ENCODE measurements around the gene EPB42.

Gene EPB42

DNA sequence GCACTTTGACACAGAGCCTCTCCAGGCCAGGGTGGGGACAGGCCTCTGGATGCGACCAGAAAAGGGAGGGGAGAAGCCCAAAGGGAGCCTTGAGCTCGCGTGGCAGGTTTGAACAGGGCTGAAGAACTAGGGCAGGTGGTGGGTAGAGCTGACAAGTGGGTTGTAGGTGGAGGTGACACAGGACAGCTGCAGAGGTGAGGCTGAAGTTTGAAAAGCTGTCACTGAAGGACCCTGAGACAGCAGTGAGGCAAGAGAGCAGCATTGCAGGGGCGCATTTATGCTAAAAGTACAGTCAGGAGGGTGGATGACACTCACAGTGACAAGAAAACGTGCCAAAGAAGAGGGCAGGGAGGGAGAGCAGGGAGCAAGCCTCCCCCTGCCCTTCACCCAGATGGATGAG is 21.8 kb upstream of the EPB42 start:
- Histone ChIP-seq H3F3A (ENCODE audit: insufficient read depth, low read length) (no peaks in the 10 kb centered on the region), H3K4me2 (ENCODE audit: low read length) (no peak overlapping the region), H3K27ac (ENCODE audit: low read depth, low read length, poor library complexity, severe bottlenecking) (no peak overlapping the region), H3K79me2 (ENCODE audit: insufficient read depth, low read length) (no peaks in the 10 kb centered on the region), H2AFZ (ENCODE audit: low read length) (no peak overlapping the region), H3K4me3 (ENCODE audit: low read depth, low read length, poor library complexity, severe bottlenecking) (no peak overlapping the region), H3K4me1 (ENCODE audit: insufficient read depth, low read length, severe bottlenecking) (no peaks in the 10 kb centered on the region), H3K36me3 (ENCODE audit: insufficient read depth, low read length) (no peaks in the 10 kb centered on the region), H3K9me2 (ENCODE audit: low read depth, low read length) (no peaks in the 10 kb centered on the region), H3K27me3 (ENCODE audit: insufficient read depth, low read length) (peaks cover 9% of the 10 kb centered on the region), H4K20me1 (ENCODE audit: insufficient read depth, low read length) (no peaks in the 10 kb centered on the region), H3K9ac (ENCODE audit: low read length) (no peak overlapping the region), H3K9me3 (ENCODE audit: low read length) (no peaks in the 10 kb centered on the region)
- TF ChIP-seq, protein P1, sequence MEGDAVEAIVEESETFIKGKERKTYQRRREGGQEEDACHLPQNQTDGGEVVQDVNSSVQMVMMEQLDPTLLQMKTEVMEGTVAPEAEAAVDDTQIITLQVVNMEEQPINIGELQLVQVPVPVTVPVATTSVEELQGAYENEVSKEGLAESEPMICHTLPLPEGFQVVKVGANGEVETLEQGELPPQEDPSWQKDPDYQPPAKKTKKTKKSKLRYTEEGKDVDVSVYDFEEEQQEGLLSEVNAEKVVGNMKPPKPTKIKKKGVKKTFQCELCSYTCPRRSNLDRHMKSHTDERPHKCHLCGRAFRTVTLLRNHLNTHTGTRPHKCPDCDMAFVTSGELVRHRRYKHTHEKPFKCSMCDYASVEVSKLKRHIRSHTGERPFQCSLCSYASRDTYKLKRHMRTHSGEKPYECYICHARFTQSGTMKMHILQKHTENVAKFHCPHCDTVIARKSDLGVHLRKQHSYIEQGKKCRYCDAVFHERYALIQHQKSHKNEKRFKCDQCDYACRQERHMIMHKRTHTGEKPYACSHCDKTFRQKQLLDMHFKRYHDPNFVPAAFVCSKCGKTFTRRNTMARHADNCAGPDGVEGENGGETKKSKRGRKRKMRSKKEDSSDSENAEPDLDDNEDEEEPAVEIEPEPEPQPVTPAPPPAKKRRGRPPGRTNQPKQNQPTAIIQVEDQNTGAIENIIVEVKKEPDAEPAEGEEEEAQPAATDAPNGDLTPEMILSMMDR (IDR thresholded peaks at IDR 0.05; ENCODE audit: low read length) = no peak
- no peak for TF ChIP-seq EZH2 (IDR thresholded peaks at IDR 0.05; ENCODE audit: borderline replicate concordance, low read length)

DNA sequence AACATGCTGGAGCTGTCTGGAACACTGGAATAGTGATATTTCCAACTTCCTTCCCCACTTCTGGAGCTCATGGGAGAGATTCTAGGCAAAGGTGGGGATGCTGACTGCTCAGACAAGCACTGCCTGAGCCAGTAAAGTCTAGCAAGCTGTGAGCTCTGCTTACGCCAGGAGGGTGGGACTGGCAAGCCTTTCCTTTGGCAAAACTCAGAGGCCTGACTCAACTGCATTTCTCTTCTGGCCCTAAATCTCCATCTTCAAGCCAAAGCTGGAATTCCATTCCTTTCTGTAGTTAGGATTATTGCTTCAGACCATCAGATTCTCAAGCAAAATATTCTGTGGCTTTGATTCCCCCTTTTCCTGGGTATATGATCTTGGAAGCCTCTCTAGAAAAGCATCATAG is 20.3 kb upstream of the EPB42 start:
- H3K4me3 ChIP-seq (ENCODE audit: low read depth, low read length, poor library complexity, severe bottlenecking) = no peak overlapping the region
- no peaks in the 10 kb centered on the region for H3K9me3 ChIP-seq (ENCODE audit: low read length)
- H3K4me1 ChIP-seq (ENCODE audit: insufficient read depth, low read length, severe bottlenecking) = no peaks in the 10 kb centered on the region
- no peak overlapping the region for H3K4me2 ChIP-seq (ENCODE audit: low read length)
- H3K9ac ChIP-seq (ENCODE audit: low read length) = no peak overlapping the region
- H3K27me3 ChIP-seq (ENCODE audit: insufficient read depth, low read length) = peaks cover 5% of the 10 kb centered on the region
- no peaks in the 10 kb centered on the region for H3K79me2 ChIP-seq (ENCODE audit: insufficient read depth, low read length)
- no peaks in the 10 kb centered on the region for H4K20me1 ChIP-seq (ENCODE audit: insufficient read depth, low read length)
- no peaks in the 10 kb centered on the region for H3K9me2 ChIP-seq (ENCODE audit: low read depth, low read length)
- TF ChIP-seq, protein P1 (IDR thresholded peaks at IDR 0.05; ENCODE audit: low read length) = no peak
- no peak for TF ChIP-seq EZH2 (IDR thresholded peaks at IDR 0.05; ENCODE audit: borderline replicate concordance, low read length)
- H2AFZ ChIP-seq (ENCODE audit: low read length) = no peak overlapping the region
- H3F3A ChIP-seq (ENCODE audit: insufficient read depth, low read length) = no peaks in the 10 kb centered on the region
- no peaks in the 10 kb centered on the region for H3K36me3 ChIP-seq (ENCODE audit: insufficient read depth, low read length)
- H3K27ac ChIP-seq (ENCODE audit: low read depth, low read length, poor library complexity, severe bottlenecking) = no peak overlapping the region

DNA sequence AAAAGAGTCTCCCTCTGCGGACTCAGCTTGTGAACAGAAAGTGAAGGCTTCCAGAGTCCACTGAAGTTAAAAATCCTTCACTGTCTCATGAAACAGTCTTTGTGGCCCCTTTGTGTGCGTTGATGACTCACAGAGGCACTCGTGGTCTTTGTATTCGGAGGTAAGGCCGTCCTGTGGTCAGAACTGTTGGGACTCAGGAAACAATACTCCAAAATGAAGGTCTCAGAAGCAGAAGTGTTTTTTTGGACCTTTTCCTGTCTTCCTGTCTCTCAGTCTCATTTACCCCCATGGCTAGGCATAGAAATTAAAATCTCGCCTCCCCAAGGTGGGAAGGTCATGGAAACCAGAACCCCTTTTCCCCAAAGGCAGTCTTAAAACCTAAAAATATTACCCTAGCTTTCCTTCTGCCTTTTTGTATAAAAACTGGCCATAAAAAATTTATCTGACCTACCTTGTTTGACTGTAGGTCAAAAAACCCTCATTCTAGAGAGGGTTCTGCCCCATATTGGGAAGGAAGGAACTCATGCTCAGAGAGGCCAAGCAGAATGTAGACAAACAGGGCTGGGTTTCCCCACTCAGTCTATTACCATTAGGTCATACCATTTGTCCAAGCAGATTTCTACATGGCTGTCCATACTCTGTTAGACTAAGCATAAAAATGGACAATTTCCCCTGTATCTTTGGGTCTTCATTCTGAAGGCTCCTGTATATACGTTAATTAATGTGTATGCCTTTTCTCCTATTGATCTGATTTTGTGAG is 19.1 kb upstream of the EPB42 start:
- H3K36me3 ChIP-seq (ENCODE audit: insufficient read depth, low read length) = no peaks in the 10 kb centered on the region
- H4K20me1 ChIP-seq (ENCODE audit: insufficient read depth, low read length) = no peaks in the 10 kb centered on the region
- H3F3A ChIP-seq (ENCODE audit: insufficient read depth, low read length) = no peaks in the 10 kb centered on the region
- no peak overlapping the region for H2AFZ ChIP-seq (ENCODE audit: low read length)
- no peak overlapping the region for H3K4me3 ChIP-seq (ENCODE audit: low read depth, low read length, poor library complexity, severe bottlenecking)
- no peak overlapping the region for H3K9ac ChIP-seq (ENCODE audit: low read length)
- H3K27me3 ChIP-seq (ENCODE audit: insufficient read depth, low read length) = no peaks in the 10 kb centered on the region; the same call in 1 of the 2 replicates
- H3K4me2 ChIP-seq (ENCODE audit: low read length) = no peak overlapping the region
- no peak overlapping the region for H3K27ac ChIP-seq (ENCODE audit: low read depth, low read length, poor library complexity, severe bottlenecking)
- no peaks in the 10 kb centered on the region for H3K9me2 ChIP-seq (ENCODE audit: low read depth, low read length)
- no peaks in the 10 kb centered on the region for H3K9me3 ChIP-seq (ENCODE audit: low read length)
- no peaks in the 10 kb centered on the region for H3K79me2 ChIP-seq (ENCODE audit: insufficient read depth, low read length)
- no peak for TF ChIP-seq EZH2 (IDR thresholded peaks at IDR 0.05; ENCODE audit: borderline replicate concordance, low read length)
- TF ChIP-seq, protein P1 (IDR thresholded peaks at IDR 0.05; ENCODE audit: low read length) = no peak
- no peaks in the 10 kb centered on the region for H3K4me1 ChIP-seq (ENCODE audit: insufficient read depth, low read length, severe bottlenecking)
